Small intestine (tissue), 7 donors: ENCODE data around the gene ATP6V1B1. TPM values are rescaled to one million over a fixed set of nuclear protein-coding genes. Genes with fewer than 3 reads are reported as not detected.

Experiments
- DNase-seq, 2 donors: peaks; one replicate each; pipeline versions ENCODE4 v3.0.0 to v3.0.0-alpha.2; 2013
- FAIRE-seq: peaks from 2 replicates; lab custom pipeline; 2012; peaks lifted over from hg19 to GRCh38; lab: Jason Lieb, UNC
- H3K27ac ChIP-seq, 3 donors: one replicate each; pipeline ENCODE4 v1.5.1; 2013; ENCODE audit warnings: low read length in 2 of 3, mild to moderate bottlenecking in 2 of 3, control low read depth in 1 of 3, inconsistent platforms in 1 of 3, low read depth in 1 of 3, moderate library complexity in 1 of 3
- H3K27me3 ChIP-seq, 3 donors: one replicate each; pipeline ENCODE4 v1.6.1; 2013; ENCODE audit warnings: low read length in 3 of 3, inconsistent platforms in 1 of 3; ENCODE audit not compliant: control insufficient read depth in 3 of 3, insufficient read depth in 3 of 3
- H3K36me3 ChIP-seq, 3 donors: one replicate each; pipeline ENCODE4 v1.6.1; 2013; ENCODE audit warnings: low read length in 3 of 3, inconsistent platforms in 1 of 3, low read depth in 1 of 3, mild to moderate bottlenecking in 1 of 3, moderate library complexity in 1 of 3; ENCODE audit not compliant: control insufficient read depth in 3 of 3, insufficient read depth in 2 of 3
- H3K4me1 ChIP-seq, 3 donors: one replicate each; pipeline ENCODE4 v1.6.1; 2013; ENCODE audit warnings: low read length in 2 of 3, inconsistent platforms in 1 of 3, low read depth in 1 of 3, mild to moderate bottlenecking in 1 of 3, moderate library complexity in 1 of 3; ENCODE audit not compliant: control insufficient read depth in 3 of 3, insufficient read depth in 2 of 3
- H3K4me3 ChIP-seq, 3 donors: one replicate each; pipeline ENCODE4 v1.5.1; 2013; ENCODE audit warnings: low read length in 3 of 3, control low read depth in 1 of 3, inconsistent platforms in 1 of 3, low read depth in 1 of 3, mild to moderate bottlenecking in 1 of 3, moderate library complexity in 1 of 3
- H3K9me3 ChIP-seq, 2 donors: one replicate each; pipeline ENCODE4 v1.6.1; 2013; ENCODE audit warnings: low read depth in 1 of 2, low read length in 1 of 2; ENCODE audit not compliant: control insufficient read depth in 2 of 2, insufficient read depth in 1 of 2
- WGBS, 3 donors: extraction: QIAGEN DNeasy Blood & Tissue Kit; methylation state at CpG; one replicate each; pipeline ENCODE4 v1.1.7; 2013; 5-methylcytosine and 5-hydroxymethylcytosine counted together
- polyA plus RNA-seq, 4 donors: library from polyadenylated mRNA; stranded (reverse) in 3 of 4; unstranded in 1 of 4; fragments of 200-250 nt in 3 of 4; fragments of 120-200 nt in 1 of 4; gene quantifications; one replicate each; pipeline versions ENCODE4 v1.2.1 to v1.2.3, GENCODE V29; 2013
- donor health status: healthy with polysubstance abuse.
- donor health status: control.
- donor health status: control.
- donor health status: Bipolar disorder and iron deficiency.
- donor health status: healthy.

Gene ATP6V1B1
- polyA plus RNA-seq, 4 donors = 0.21 to 2.5 TPM; not detected in 2

GRCh38 chr2:70890469-70891065 lies 45.1 kb upstream of the ATP6V1B1 start:
- FAIRE-seq (no peak), DNase-seq (no peak)
- Histone ChIP-seq H3K36me3 (no peaks in the 10 kb centered on the region), H3K4me1 (peaks cover 0 to 12% (median 5%) of the 10 kb centered on the region in 3 donors), H3K9me3 (peaks cover 0 to 3% of the 10 kb centered on the region in 2 donors), H3K27me3 (peaks cover 17 to 92% (median 45%) of the 10 kb centered on the region in 3 donors), H3K27ac (no peak overlapping the region), H3K4me3 (no peak overlapping the region)
- WGBS, 3 donors = 45 to 53% (median 53%) methylated on average over 5 of the region's 5 CpGs

- Histone ChIP-seq H3K27ac (no peak overlapping the region), H3K36me3 (no peaks in the 10 kb centered on the region), H3K4me1 (peaks cover 0 to 12% (median 5%) of the 10 kb centered on the region in 3 donors), H3K27me3 (peaks cover 24 to 96% (median 51%) of the 10 kb centered on the region in 3 donors), H3K4me3 (no peak overlapping the region), H3K9me3 (peaks cover 0 to 3% of the 10 kb centered on the region in 2 donors)
- FAIRE-seq (no peak), DNase-seq (no peak)
- WGBS, 3 donors = 33 to 48% (median 42%) methylated on average over 9 of the region's 9 CpGs
These were observed 43.9 kb upstream of the ATP6V1B1 start for GRCh38 chr2:70891572-70892357.

- FAIRE-seq (no peak), DNase-seq (no peak)
- Histone ChIP-seq H3K27ac (no peak overlapping the region), H3K4me1 (peaks cover 0 to 3% (median 2%) of the 10 kb centered on the region in 3 donors), H3K4me3 (no peak overlapping the region), H3K9me3 (no peaks in the 10 kb centered on the region), H3K36me3 (no peaks in the 10 kb centered on the region), H3K27me3 (peaks cover 26 to 97% (median 55%) of the 10 kb centered on the region in 3 donors)
- whole genome bisulfite sequencing, 3 donors = 35 to 52% (median 42%) methylated on average over 5 of the region's 5 CpGs
These were observed 43.0 kb upstream of the ATP6V1B1 start for GRCh38 chr2:70892750-70893149.

GRCh38 chr2:70893186-70893585 lies 42.5 kb upstream of the ATP6V1B1 start:
- H3K27me3 ChIP-seq = peaks cover 26 to 97% (median 55%) of the 10 kb centered on the region in 3 donors
- H3K4me1 ChIP-seq = peaks cover 0 to under 1% (median 0%) of the 10 kb centered on the region in 3 donors
- WGBS, 3 donors = 40 to 46% (median 41%) methylated on average over 2 of the region's 2 CpGs
- no peak overlapping the region for H3K27ac ChIP-seq
- DNase-seq = no peak
- no peak overlapping the region for H3K4me3 ChIP-seq
- H3K9me3 ChIP-seq = no peaks in the 10 kb centered on the region
- FAIRE-seq = no peak
- H3K36me3 ChIP-seq = no peaks in the 10 kb centered on the region

- FAIRE-seq = no peak
- peaks cover 25 to 97% (median 57%) of the 10 kb centered on the region in 3 donors for H3K27me3 ChIP-seq
- no peaks in the 10 kb centered on the region for H3K4me1 ChIP-seq
- no peaks in the 10 kb centered on the region for H3K36me3 ChIP-seq
- H3K4me3 ChIP-seq = no peak overlapping the region
- WGBS, 3 donors = 66 to 79% (median 76%) methylated on average over 4 of the region's 4 CpGs
- H3K27ac ChIP-seq = no peak overlapping the region
- no peaks in the 10 kb centered on the region for H3K9me3 ChIP-seq
- DNase-seq = no peak
These were observed 40.9 kb upstream of the ATP6V1B1 start for GRCh38 chr2:70894765-70895164.

GRCh38 chr2:70895249-70895648 lies 40.5 kb upstream of the ATP6V1B1 start:
- Histone ChIP-seq H3K27ac (no peak overlapping the region), H3K4me1 (no peaks in the 10 kb centered on the region), H3K27me3 (peaks cover 25 to 97% (median 56%) of the 10 kb centered on the region in 3 donors), H3K9me3 (no peaks in the 10 kb centered on the region), H3K4me3 (no peak overlapping the region), H3K36me3 (no peaks in the 10 kb centered on the region)
- 62 to 68% (median 62%) methylated on average over 3 of the region's 3 CpGs for WGBS, 3 donors
- no peak for DNase-seq
- no peak for FAIRE-seq

- peaks cover 26 to 96% (median 56%) of the 10 kb centered on the region in 3 donors for H3K27me3 ChIP-seq
- 16 to 26% (median 16%) methylated on average over 25 of the region's 25 CpGs for WGBS, 3 donors
- H3K9me3 ChIP-seq = no peaks in the 10 kb centered on the region
- no peak overlapping the region for H3K4me3 ChIP-seq
- FAIRE-seq = no peak
- H3K36me3 ChIP-seq = no peaks in the 10 kb centered on the region
- peaks cover 0 to 6% (median 0%) of the 10 kb centered on the region in 3 donors for H3K4me1 ChIP-seq
- H3K27ac ChIP-seq = no peak overlapping the region
- no peak for DNase-seq
These were observed 39.5 kb upstream of the ATP6V1B1 start for GRCh38 chr2:70895998-70896764.

- 8 to 12% (median 11%) methylated on average over 16 of the region's 16 CpGs for WGBS, 3 donors
- Histone ChIP-seq H3K4me1 (peaks cover 0 to 11% (median 0%) of the 10 kb centered on the region in 3 donors), H3K27me3 (peaks cover 31 to 96% (median 53%) of the 10 kb centered on the region in 3 donors), H3K4me3 (no peak overlapping the region), H3K36me3 (no peaks in the 10 kb centered on the region), H3K27ac (no peak overlapping the region), H3K9me3 (no peaks in the 10 kb centered on the region)
- DNase-seq = no peak
- FAIRE-seq = no peak
These were observed 38.9 kb upstream of the ATP6V1B1 start for GRCh38 chr2:70896765-70897202.
